Right cardiac atrium (tissue), 5 donors: ENCODE data around the gene HSPH1. TPM values are rescaled to one million over a fixed set of nuclear protein-coding genes. Genes with fewer than 3 reads are reported as not detected.

Source experiments
- ATAC-seq, 2 donors: fragments of 200-7000 bp; cut with Tn5 transposase; one replicate each; pipeline versions ENCODE4 v1.8.0 to v1.9.1; 2020; ENCODE audit warnings: moderate library complexity in 2 of 2, mild to moderate bottlenecking in 1 of 2
- DNase-seq, 3 donors: peaks; one replicate each; pipeline ENCODE4 v3.0.0-alpha.2; 2020
- H3K27ac ChIP-seq: one replicate; pipeline ENCODE4 v1.5.1; 2013; ENCODE audit warnings: mild to moderate bottlenecking, low read length, control low read depth, moderate library complexity
- H3K27me3 ChIP-seq: one replicate; pipeline ENCODE4 v1.6.1; 2013; ENCODE audit not compliant: control insufficient read depth, insufficient read depth
- H3K4me1 ChIP-seq: one replicate; pipeline ENCODE4 v1.6.1; 2013; ENCODE audit warnings: low read length; ENCODE audit not compliant: control insufficient read depth, insufficient read depth
- H3K4me3 ChIP-seq: one replicate; pipeline ENCODE4 v1.5.1; 2013; ENCODE audit warnings: low read length, control low read depth
- H3K9me3 ChIP-seq: one replicate; pipeline ENCODE4 v1.6.1; 2013; ENCODE audit warnings: low read length; ENCODE audit not compliant: control insufficient read depth
- WGBS: extraction: QIAGEN DNeasy Blood & Tissue Kit; methylation state at CpG from one replicate; pipeline ENCODE4 v1.1.7; 2013; 5-methylcytosine and 5-hydroxymethylcytosine counted together
- intact Hi-C, 4 donors: fragments of 100-400 bp; cut with DNase I; formaldehyde crosslinking; loops; one replicate each; pipeline versions ENCODE4 v1.11.0 to v1.14.0; 2022 to 2023
- polyA plus RNA-seq: library from polyadenylated mRNA; stranded (reverse); fragments of 200-250 nt; gene quantifications from one replicate; pipeline ENCODE4 v1.2.3, GENCODE V29; 2013
- total RNA-seq, 4 donors: library from RNA; stranded (reverse); fragmentation: NEBNext Ultra II Directional; extraction: Animal tissue kit (Norgen Biotek cat#: 25700); gene quantifications; one replicate each; pipeline ENCODE4 v1.2.1, GENCODE V29; 2021
- donor health status: healthy with polysubstance abuse.
- donor health status: DM: no; HTN: yes; CAD: no.
- donor health status: DM: no; HTN: no; CAD: no.
- donor health status: DM: no; HTN: yes; CAD: no; lungs with severe emphysema.
- donor health status: DM: yes; HTN: yes; CAD: no.

The HSPH1 gene
- total and polyA plus RNA-seq, 5 donors = 42.1 to 108 (median 55.4) TPM

DNA sequence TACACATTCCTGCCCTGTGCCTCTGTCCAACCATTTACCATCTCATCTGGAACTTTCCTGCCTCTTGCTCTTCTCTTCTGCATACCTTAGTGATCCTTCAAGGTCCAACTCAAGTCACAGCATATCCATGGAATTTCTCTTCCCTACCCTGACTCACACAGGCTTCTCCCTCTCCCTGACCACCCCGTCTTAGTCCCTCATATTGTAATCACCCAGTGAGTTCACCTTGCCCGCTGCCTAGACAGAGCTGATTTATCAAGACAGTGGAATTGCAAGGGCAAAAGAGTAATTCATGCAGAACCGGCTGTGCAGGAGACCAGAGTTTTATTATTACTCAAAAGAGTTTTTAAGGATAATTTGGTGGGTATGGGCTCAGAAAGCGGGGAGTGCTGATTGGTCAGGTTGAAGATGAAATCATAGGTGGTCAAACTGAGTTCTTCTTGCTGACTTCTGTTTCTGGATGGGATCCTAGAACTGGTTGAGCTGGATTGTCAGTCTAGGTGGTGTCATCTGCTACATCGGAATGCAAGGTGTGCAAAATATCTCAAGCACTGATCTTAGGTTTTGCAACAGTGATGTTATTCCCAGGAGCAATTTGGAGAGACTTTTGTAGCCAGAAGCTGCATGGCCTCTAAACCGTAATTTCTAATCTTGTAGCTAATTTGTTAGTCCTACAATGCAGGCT lies 67.2 kb downstream of the HSPH1 start:
- DNase-seq = no peak
- no peak for ATAC-seq
- H3K27me3 ChIP-seq = no peaks in the 10 kb centered on the region
- intact Hi-C loops = no loop called here
- H3K4me1 ChIP-seq = no peaks in the 10 kb centered on the region
- no peak overlapping the region for H3K27ac ChIP-seq
- H3K9me3 ChIP-seq = no peaks in the 10 kb centered on the region
- H3K4me3 ChIP-seq = no peak overlapping the region
- WGBS = 92% methylated on average over 6 of the region's 6 CpGs

DNA sequence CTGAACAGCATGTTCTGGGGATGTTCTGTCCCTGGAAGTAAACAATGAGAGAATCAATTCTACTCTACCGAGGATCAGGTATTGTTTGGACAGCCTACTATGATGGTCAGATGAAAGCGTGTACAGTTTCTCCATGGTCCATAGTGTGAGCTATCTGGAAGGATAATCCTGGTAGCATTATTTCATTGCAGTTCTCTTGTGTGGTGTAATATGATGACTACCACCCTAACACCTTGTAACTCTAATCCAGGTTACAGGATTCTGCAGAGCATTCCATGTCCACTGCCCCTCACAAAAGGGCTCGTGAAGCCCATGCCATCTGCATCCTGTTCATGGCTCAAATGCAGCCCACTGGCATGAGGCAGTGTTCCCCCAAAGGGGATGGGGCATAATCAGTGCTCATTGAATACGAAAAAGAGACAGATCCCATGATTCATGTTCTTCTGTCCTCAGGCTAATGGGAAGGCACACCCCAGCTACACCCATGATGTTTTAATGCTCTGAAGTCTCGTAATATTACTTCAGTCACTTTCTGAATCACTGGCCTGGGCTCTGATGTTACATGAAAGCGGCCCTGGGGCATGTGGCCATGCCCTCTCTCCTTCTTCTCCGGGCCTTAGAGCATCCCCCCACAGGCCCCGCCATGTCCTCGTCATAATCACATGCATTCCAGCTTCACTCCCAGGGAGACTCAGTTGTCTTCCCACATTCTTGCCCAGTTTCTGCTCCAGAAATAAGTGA lies 68.4 kb downstream of the HSPH1 start:
- no peak overlapping the region for H3K4me3 ChIP-seq
- no peak overlapping the region for H3K27ac ChIP-seq
- no peak for DNase-seq
- ATAC-seq = no peak
- intact Hi-C loops = no loop called here
- H3K9me3 ChIP-seq = no peaks in the 10 kb centered on the region
- H3K27me3 ChIP-seq = no peaks in the 10 kb centered on the region
- WGBS = 91% methylated on average over 9 of the region's 9 CpGs
- H3K4me1 ChIP-seq = no peaks in the 10 kb centered on the region

DNA sequence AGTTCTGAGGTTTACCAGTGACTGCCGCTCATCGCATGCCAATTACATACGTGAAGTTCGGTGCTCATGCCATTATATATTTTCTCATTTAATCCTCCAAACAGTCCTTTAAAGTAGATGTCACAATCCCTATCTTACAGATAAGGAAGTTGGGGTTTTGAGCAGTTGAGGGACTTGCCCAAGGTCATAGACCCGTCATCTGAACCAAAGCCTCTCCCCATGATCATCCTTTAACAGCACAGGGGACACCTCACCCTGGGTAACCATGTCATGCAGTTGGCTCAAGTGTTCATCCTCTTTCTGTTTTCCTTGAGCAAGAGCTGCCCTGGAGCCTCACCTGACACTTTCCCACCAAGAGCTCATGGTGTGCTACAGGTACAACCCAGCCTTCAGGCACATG lies 69.1 kb downstream of the HSPH1 start:
- WGBS = 93% methylated on average over 5 of the region's 5 CpGs
- no peak overlapping the region for H3K27ac ChIP-seq
- ATAC-seq = no peak
- no peaks in the 10 kb centered on the region for H3K4me1 ChIP-seq
- H3K27me3 ChIP-seq = no peaks in the 10 kb centered on the region
- H3K4me3 ChIP-seq = no peak overlapping the region
- intact Hi-C loops = no loop called here
- DNase-seq = no peak
- no peaks in the 10 kb centered on the region for H3K9me3 ChIP-seq

DNA sequence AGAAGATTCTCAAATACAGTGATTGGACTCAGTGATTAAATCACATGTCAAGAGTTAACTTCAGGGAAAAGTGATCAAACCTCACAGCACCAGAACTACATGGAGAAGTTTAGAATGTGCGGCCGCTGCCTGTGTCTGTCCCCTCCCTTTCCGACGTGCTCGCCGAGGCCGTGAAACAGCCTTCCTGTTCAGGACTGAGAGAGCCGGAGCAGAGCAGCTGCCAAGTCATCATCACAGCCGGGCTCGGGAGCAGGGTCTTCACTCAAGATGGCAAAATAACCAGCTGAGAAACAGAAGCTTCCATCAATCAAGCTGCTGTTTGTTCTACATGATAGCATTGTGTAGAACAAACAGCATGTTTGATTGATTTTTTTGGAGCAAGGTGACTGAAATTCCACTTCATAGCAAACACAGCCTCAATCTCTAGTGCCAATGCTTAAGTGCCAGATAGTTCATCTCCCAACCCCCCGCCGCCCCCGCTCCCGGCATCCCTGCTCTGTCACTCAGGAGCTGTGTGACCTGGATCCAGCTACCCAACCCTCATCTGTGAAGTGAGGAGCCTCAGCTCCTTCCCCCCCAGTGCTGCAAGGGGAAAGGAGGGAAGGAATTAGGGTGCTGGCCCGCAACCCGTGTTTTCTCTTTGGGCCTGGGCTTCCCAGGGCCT lies 70.6 kb downstream of the HSPH1 start:
- Histone ChIP-seq H3K9me3 (no peaks in the 10 kb centered on the region), H3K27me3 (peaks cover 2% of the 10 kb centered on the region), H3K4me3 (no peak overlapping the region), H3K27ac (no peak overlapping the region), H3K4me1 (no peaks in the 10 kb centered on the region)
- intact Hi-C loops = no loop called here
- 30% methylated on average over 16 of the region's 16 CpGs for WGBS
- ATAC-seq (peak; percentile 38 to 64), DNase-seq (peak in 1 of 3 donors; percentile 60)

DNA sequence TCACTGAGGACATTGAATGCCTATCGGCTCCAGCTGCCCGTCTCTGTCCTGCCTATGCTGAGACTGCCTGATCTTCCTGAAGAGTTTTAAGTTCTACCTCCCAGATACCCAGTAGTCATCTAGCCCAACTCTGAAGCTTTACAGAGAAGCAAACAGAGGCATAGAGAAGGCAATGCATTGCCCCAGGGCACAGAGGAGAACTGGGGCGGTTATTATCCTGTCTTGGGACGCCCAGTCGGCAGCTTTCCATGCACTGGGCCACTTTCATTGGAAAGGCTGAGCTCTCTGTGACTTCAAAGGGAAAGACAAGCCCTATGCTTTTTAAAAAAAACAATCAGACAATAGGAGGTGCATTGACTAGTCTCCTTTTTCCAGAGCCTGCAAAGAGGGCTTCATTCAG lies 71.6 kb downstream of the HSPH1 start:
- intact Hi-C loops = no loop called here
- Histone ChIP-seq H3K27me3 (peaks cover 2% of the 10 kb centered on the region), H3K9me3 (no peaks in the 10 kb centered on the region), H3K27ac (no peak overlapping the region), H3K4me3 (no peak overlapping the region), H3K4me1 (no peaks in the 10 kb centered on the region)
- ATAC-seq (no peak), DNase-seq (no peak)
- 90% methylated on average over 5 of the region's 5 CpGs for WGBS

DNA sequence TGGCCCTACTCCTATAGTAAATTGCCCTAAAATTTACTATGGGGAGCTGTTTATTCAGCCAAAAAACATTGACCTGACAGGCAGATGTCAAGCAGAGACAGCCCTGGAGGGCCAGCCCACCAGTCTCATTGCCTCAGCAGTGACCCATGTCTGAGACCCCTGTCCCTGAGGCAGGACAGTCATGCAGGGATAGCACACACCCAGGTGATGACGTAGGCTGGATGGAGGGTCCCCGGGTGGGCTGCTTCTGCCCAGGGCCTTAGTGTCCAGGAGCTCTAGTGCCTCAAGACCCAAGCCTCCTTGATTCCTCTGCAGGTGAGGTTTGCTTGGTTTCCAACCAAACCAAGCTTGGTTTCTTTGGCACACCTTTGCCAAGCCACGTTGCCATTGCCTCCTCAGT lies 72.1 kb downstream of the HSPH1 start:
- DNase-seq (no peak), ATAC-seq (peak in 1 of 2 donors; percentile 25)
- WGBS = 89% methylated on average over 3 of the region's 3 CpGs
- intact Hi-C loops = no loop called here
- peaks cover 2% of the 10 kb centered on the region for H3K27me3 ChIP-seq
- no peaks in the 10 kb centered on the region for H3K9me3 ChIP-seq
- no peak overlapping the region for H3K4me3 ChIP-seq
- no peak overlapping the region for H3K27ac ChIP-seq
- H3K4me1 ChIP-seq = no peaks in the 10 kb centered on the region

DNA sequence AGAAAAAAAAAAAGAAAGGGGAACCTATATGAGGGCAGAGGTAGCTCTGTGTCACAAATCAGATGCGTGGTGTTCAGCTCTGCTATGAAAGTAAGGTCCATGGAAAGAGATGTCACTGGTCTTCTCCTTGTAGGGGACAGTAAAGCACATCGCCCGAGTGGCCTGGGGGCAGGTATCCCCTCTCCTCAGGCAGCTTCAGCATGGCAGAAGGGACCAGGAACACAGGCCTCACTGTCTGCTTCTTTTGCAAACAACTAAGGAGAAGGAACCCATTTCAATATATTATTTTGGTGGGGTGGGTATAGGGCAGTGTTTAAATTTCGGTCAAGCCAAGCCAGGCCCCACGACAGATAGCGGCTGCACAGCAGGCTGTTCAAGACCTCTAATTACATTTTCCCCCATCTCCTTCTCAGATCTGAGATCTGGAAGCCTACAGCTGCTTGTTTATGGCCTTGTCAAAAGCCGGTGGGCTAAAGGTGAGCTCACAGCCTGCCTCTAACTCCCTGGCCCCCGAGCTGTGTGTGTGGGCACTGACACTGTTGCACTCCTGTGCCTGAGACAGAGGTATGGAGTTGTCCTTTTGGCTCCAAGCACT lies 72.8 kb downstream of the HSPH1 start:
- no peaks in the 10 kb centered on the region for H3K9me3 ChIP-seq
- no peak overlapping the region for H3K27ac ChIP-seq
- ATAC-seq (no peak), DNase-seq (no peak)
- H3K4me3 ChIP-seq = no peak overlapping the region
- WGBS = 92% methylated on average over 8 of the region's 8 CpGs
- H3K27me3 ChIP-seq = peaks cover 2% of the 10 kb centered on the region
- intact Hi-C loops = no loop called here
- H3K4me1 ChIP-seq = no peaks in the 10 kb centered on the region

Other genes with a start within 250 kb of the HSPH1 start
- not detected for gene TEX26, start 229.2 kb downstream of the HSPH1 start, total RNA-seq
- gene TEX26, start 229.2 kb downstream of the HSPH1 start, polyA plus RNA-seq = 0.27 TPM
- gene B3GLCT, start 38.1 kb upstream of the HSPH1 start, total RNA-seq = 10 to 100 TPM; 24.5 to 45.1 (median 27.5) TPM
- 19.8 TPM for gene B3GLCT, start 38.1 kb upstream of the HSPH1 start, polyA plus RNA-seq